OCI-LY1 (cell line): ENCODE data around the gene KCTD2.

Source experiments
- H2AFZ ChIP-seq: fragments of 200-600 bp; sonication (generic), shearing (Covaris generic); 2 replicates; pipeline ENCODE4 v1.6.0; 2014; ENCODE audit warnings: antibody characterized with exemption, mild to moderate bottlenecking, low read length
- H3F3A ChIP-seq: fragments of 200-600 bp; sonication (generic), shearing (Covaris generic); 2 replicates; pipeline ENCODE4 v1.6.0; 2014; ENCODE audit warnings: mild to moderate bottlenecking, antibody characterized with exemption, low read length, moderate library complexity; ENCODE audit not compliant: insufficient read depth
- H3K27ac ChIP-seq: fragments of 200-600 bp; sonication (generic); 2 replicates; pipeline ENCODE4 v1.5.1; 2014; ENCODE audit warnings: low read length, mixed run types, mild to moderate bottlenecking, low read depth; ENCODE audit not compliant: poor library complexity, severe bottlenecking
- H3K27me3 ChIP-seq: fragments of 200-600 bp; sonication (generic); 2 replicates; pipeline ENCODE4 v1.6.0; 2014; ENCODE audit warnings: antibody characterized with exemption, mild to moderate bottlenecking, low read length, moderate library complexity; ENCODE audit not compliant: insufficient read depth
- H3K36me3 ChIP-seq: fragments of 200-600 bp; sonication (generic); 2 replicates; pipeline ENCODE4 v1.6.1; 2014; ENCODE audit warnings: mild to moderate bottlenecking, antibody characterized with exemption, low read length, moderate library complexity, mixed read lengths; ENCODE audit not compliant: insufficient read depth
- H3K4me1 ChIP-seq: fragments of 200-600 bp; sonication (generic); 2 replicates; pipeline ENCODE4 v1.5.1; 2014; ENCODE audit warnings: mild to moderate bottlenecking, low read length, moderate library complexity; ENCODE audit not compliant: insufficient read depth, severe bottlenecking
- H3K4me2 ChIP-seq: fragments of 200-600 bp; sonication (generic), shearing (Covaris generic); 2 replicates; pipeline ENCODE4 v1.6.1; 2014; ENCODE audit warnings: low read length
- H3K4me3 ChIP-seq: fragments of 200-600 bp; sonication (generic); 2 replicates; pipeline ENCODE4 v1.5.1; 2014; ENCODE audit warnings: low read length, low read depth, mild to moderate bottlenecking, mixed read lengths; ENCODE audit not compliant: poor library complexity, severe bottlenecking
- H3K79me2 ChIP-seq: fragments of 200-600 bp; shearing (Covaris generic); 2 replicates; pipeline ENCODE4 v1.6.1; 2016; ENCODE audit warnings: mixed run types, low read length, mixed read lengths; ENCODE audit not compliant: insufficient read depth
- H3K9ac ChIP-seq: fragments of 200-600 bp; sonication (generic), shearing (Covaris generic); 2 replicates; pipeline ENCODE4 v1.6.1; 2014; ENCODE audit warnings: mild to moderate bottlenecking, low read length, mixed read lengths
- H3K9me2 ChIP-seq: fragments of 200-600 bp; sonication (generic), shearing (Covaris generic); 2 replicates; pipeline ENCODE4 v1.6.1; 2014; ENCODE audit warnings: low read depth, mild to moderate bottlenecking, low read length, mixed read lengths
- H3K9me3 ChIP-seq: fragments of 200-600 bp; shearing (Covaris generic); 2 replicates; pipeline ENCODE4 v1.6.1; 2014; ENCODE audit warnings: low read length, mixed read lengths
- H4K20me1 ChIP-seq: fragments of 200-600 bp; sonication (generic), shearing (Covaris generic); 2 replicates; pipeline ENCODE4 v1.6.0; 2016; ENCODE audit warnings: mild to moderate bottlenecking, low read length; ENCODE audit not compliant: insufficient read depth
- CTCF ChIP-seq: fragments of 200-600 bp; sonication (generic), shearing (Covaris generic); IDR thresholded peaks from 2 replicates; pipeline ENCODE4 v1.5.1; 2017; ENCODE audit warnings: mild to moderate bottlenecking, antibody characterized with exemption, low read length, moderate library complexity, mixed read lengths
- EZH2 ChIP-seq: fragments of 200-600 bp; sonication (generic), shearing (Covaris generic); IDR thresholded peaks from 2 replicates; pipeline ENCODE4 v1.8.0; 2017; ENCODE audit warnings: borderline replicate concordance, mixed run types, mild to moderate bottlenecking, antibody characterized with exemption, low read length, moderate library complexity, mixed read lengths

KCTD2 gene

DNA sequence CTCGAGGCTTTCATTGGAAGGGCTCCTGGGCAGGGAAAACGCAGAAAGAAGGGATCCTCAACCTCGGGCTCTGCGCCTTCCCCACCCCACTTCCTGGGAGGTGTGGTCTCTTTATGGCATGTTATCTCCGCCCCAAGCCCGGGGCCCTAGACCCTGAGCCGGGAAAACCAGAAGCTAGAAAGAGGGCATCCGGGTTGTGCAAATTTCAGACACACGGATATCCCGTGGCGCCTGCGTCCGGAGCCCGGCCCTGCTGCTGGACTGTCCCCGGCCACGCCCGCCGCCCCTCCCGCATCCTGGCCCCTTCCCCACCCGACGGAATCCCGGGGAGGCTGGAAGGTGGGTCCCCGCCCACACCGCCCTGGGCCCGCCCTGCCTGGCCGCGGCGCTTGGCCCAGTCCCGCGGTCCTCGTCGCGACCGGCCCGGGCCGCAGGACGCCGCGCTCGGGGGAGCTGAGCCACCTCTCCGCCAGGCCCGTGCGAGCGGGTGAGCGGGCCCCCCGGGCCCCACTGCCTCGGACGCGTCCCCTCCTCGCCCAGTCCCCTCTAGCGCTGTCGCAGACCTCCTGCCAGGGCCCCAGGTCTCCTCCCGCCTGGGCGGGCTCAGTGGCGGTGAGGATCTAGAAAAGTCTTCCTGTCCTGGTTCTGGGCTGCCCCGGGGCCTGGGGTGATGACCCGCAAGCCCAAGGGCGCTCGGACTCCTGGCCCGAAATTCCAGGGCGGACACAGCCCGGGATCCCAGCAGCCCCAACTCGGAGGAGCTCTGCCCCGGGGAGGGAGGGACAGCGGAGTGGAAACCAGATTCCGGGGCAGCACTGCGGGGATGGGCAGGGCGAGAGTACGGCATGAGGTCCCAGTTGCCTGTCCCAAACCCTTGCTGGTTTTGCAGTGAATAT is 40.8 kb downstream of the KCTD2 start, which contains the start of gene SLC16A5:
TSS of gene SLC16A5 (plus strand) at position 397 of the 896 bp plus-strand sequence. CDS start 5,683 bp downstream, outside the sequence.
- Histone ChIP-seq H3K79me2 (no peaks in the 10 kb centered on the region), H3K9me2 (no peaks in the 10 kb centered on the region), H3K4me3 (no peak within 1 kb of the TSS), H3K4me1 (peaks cover 7% of the 10 kb centered on the region), H3K9ac (no peak within 1 kb of the TSS), H3K27ac (no peak within 1 kb of the TSS), H3F3A (no peaks in the 10 kb centered on the region), H3K9me3 (no peaks in the 10 kb centered on the region), H3K27me3 (peaks cover 17% of the 10 kb centered on the region), H3K4me2 (no peak within 1 kb of the TSS), H3K36me3 (no peaks in the 10 kb centered on the region), H4K20me1 (no peaks in the 10 kb centered on the region), H2AFZ (no peak within 1 kb of the TSS)
- no peak for TF ChIP-seq EZH2
- no peak for TF ChIP-seq CTCF

DNA sequence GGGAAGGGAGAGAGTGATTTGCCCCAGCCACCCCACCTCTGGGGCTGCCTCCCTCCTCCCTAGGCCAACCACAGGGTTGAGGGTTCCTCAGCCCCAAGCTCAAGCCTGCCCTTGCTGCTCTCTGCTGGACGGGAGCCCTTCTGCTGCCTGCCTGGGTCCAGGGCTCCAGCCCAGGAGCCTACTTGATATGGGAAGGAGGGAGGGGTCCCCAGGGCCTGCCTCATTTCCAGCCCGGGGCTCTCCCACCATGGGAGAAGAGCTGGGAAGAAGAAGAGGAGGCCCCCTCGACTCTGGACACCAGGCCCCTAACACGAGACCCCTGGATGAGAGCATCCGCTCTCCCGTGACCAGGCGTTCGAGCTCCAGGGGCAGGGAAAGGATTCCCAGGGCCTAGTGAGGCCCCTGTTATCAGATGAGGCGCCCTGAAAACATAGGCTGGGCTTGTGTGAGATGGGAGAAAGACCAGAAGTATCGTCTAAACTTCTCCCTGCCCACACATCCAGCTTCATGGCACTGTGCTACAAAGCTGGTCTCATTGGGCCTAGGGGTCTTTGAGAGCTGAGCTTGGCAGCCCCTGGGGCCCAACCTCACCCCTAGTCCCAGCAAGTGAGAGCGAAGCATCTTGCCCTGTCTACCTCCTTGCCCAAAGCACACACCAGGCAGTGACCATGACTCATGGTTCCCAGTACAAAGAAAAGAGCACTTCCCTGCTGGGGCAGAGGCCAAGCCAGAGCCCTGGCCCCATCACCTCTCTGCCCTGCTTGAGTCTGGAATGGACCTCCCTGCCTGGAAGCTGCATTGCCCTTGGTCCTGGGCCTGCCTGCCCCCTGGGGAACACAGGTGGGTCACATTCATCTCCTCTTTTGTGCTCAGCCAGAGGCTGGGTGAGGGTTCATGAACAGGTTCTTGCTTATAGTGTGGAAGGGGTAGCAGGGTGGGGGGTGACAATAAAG is 41.7 kb downstream of the KCTD2 start:
- Histone ChIP-seq H3K79me2 (no peaks in the 10 kb centered on the region), H4K20me1 (no peaks in the 10 kb centered on the region), H3K4me2 (no peak overlapping the region), H3K27me3 (peaks cover 16% of the 10 kb centered on the region), H3K36me3 (no peaks in the 10 kb centered on the region), H3K9me3 (no peaks in the 10 kb centered on the region), H3K9ac (no peak overlapping the region), H3K4me3 (no peak overlapping the region), H3K4me1 (peaks cover 6% of the 10 kb centered on the region), H3K27ac (no peak overlapping the region), H3K9me2 (no peaks in the 10 kb centered on the region), H2AFZ (no peak overlapping the region), H3F3A (no peaks in the 10 kb centered on the region)
- no peak for TF ChIP-seq EZH2
- TF ChIP-seq CTCF: no peak

DNA sequence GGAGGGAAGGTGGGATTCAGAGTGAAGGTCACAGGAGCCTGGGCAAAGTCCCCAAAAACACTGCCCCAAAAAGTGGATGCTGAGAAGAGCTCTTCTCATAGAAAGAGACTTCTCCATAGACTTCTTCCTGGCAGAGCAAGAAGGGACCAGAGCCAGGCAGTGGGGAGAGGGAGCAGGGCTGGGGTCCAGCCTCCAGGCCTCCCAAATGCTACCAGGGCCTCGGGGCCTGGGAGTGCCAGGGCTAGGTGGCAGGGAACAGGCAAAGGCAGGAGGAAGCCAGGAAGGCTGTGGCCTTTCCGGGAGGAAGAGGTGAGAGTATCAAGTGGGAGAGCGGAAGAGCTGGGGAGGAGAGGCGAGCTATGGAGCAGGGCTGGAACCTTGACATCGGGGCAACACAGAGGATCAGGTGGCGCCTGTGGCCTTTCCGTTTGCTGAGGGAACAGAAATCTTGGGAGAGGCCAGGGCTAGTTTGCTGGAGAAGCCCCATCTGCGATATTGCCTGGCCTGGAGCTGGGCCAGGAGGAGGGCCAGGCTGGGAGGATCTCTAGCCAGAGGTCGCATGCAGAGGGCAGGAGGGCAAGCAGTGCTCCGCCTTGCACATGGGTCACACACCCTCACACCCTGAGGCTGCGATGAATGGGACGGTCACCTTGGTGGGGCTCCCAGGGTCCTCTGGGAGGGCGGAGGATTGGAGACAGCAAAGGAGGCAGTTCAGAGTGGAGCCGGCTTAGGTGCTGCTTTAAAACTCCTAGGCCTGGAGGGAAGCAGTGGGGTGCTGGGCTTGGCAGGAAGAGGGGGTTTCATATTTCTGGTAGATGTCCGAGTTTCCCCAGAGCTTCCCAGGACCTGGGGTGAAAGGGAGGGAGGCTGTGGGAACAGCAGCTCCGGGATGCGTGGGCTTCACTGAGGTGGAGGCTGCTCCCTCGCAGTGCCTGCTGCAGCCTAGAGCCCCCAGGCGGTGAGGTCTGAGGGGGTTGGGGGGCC is 44.1 kb downstream of the KCTD2 start:
- Histone ChIP-seq H2AFZ (no peak overlapping the region), H3K4me3 (no peak overlapping the region), H3K36me3 (no peaks in the 10 kb centered on the region), H3K79me2 (no peaks in the 10 kb centered on the region), H3K4me2 (no peak overlapping the region), H3F3A (no peaks in the 10 kb centered on the region), H3K4me1 (no peaks in the 10 kb centered on the region), H4K20me1 (no peaks in the 10 kb centered on the region), H3K27me3 (peaks cover 14% of the 10 kb centered on the region; the same call in 1 of the 2 replicates), H3K9me2 (no peaks in the 10 kb centered on the region), H3K9ac (no peak overlapping the region), H3K27ac (no peak overlapping the region), H3K9me3 (no peaks in the 10 kb centered on the region)
- no peak for TF ChIP-seq EZH2
- no peak for TF ChIP-seq CTCF
